ENCODE results near the gene SOS1.

SOS1 gene

GRCh38 chr2:39069890-39070465 is 50.9 kb downstream of the SOS1 start:
- H3K36me3 ChIP-seq = no peaks in the 10 kb centered on the region; the same call in 1 of the 2 replicates
- H3K9me3 ChIP-seq (ENCODE audit: severe bottlenecking) = no peaks in the 10 kb centered on the region
- no peak for TF ChIP-seq CTCF (IDR thresholded peaks at IDR 0.05; ENCODE audit: low read depth, low read length)
- DNase-seq = no peak
- H3K27ac ChIP-seq = no peak overlapping the region
- H3K4me3 ChIP-seq (ENCODE audit: low read depth, low read length) = no peak overlapping the region
- no peaks in the 10 kb centered on the region for H3K27me3 ChIP-seq (ENCODE audit: insufficient read depth, low read depth, severe bottlenecking)

- Histone ChIP-seq H3K36me3 (no peaks in the 10 kb centered on the region; the same call in 1 of the 2 replicates), H3K27me3 (ENCODE audit: insufficient read depth, low read depth, severe bottlenecking) (no peaks in the 10 kb centered on the region), H3K27ac (no peak overlapping the region), H3K9me3 (ENCODE audit: severe bottlenecking) (no peaks in the 10 kb centered on the region), H3K4me3 (ENCODE audit: low read depth, low read length) (no peak overlapping the region)
- no peak for DNase-seq
- 0 out of 2 replicates have a peak, but pooled peaks have one; percentile 4 for TF ChIP-seq CTCF (IDR thresholded peaks at IDR 0.05; ENCODE audit: low read depth, low read length)
These were observed 51.7 kb downstream of the SOS1 start for GRCh38 chr2:39069136-39069515.

- no peaks in the 10 kb centered on the region for H3K27me3 ChIP-seq (ENCODE audit: insufficient read depth, low read depth, severe bottlenecking)
- no peak for DNase-seq
- no peaks in the 10 kb centered on the region; the same call in 1 of the 2 replicates for H3K36me3 ChIP-seq
- H3K27ac ChIP-seq = no peak overlapping the region
- H3K4me3 ChIP-seq (ENCODE audit: low read depth, low read length) = no peak overlapping the region
- no peaks in the 10 kb centered on the region for H3K9me3 ChIP-seq (ENCODE audit: severe bottlenecking)
- TF ChIP-seq CTCF (IDR thresholded peaks at IDR 0.05; ENCODE audit: low read depth, low read length) = no peak
These were observed 52.3 kb downstream of the SOS1 start for GRCh38 chr2:39068299-39069135.

GRCh38 chr2:39065616-39066015 is 55.2 kb downstream of the SOS1 start:
- no peak for DNase-seq
- H3K36me3 ChIP-seq = no peaks in the 10 kb centered on the region; the same call in 1 of the 2 replicates
- no peak overlapping the region for H3K27ac ChIP-seq

GRCh38 chr2:39062320-39062719 is 58.5 kb downstream of the SOS1 start:
- DNase-seq = no peak
- Histone ChIP-seq H3K4me3 (ENCODE audit: low read depth, low read length) (no peak overlapping the region), H3K36me3 (no peaks in the 10 kb centered on the region; the same call in 1 of the 2 replicates), H3K27ac (no peak overlapping the region), H3K27me3 (ENCODE audit: insufficient read depth, low read depth, severe bottlenecking) (no peaks in the 10 kb centered on the region), H3K9me3 (ENCODE audit: severe bottlenecking) (no peaks in the 10 kb centered on the region)
- TF ChIP-seq CTCF (IDR thresholded peaks at IDR 0.05; ENCODE audit: low read depth, low read length) = no peak

More at GRCh38 chr2:39065616-39066015, 55.2 kb downstream of the SOS1 start:
- no peak for TF ChIP-seq CTCF (IDR thresholded peaks at IDR 0.05; ENCODE audit: low read depth, low read length)
- Histone ChIP-seq H3K9me3 (ENCODE audit: severe bottlenecking) (no peaks in the 10 kb centered on the region), H3K27me3 (ENCODE audit: insufficient read depth, low read depth, severe bottlenecking) (no peaks in the 10 kb centered on the region), H3K4me3 (ENCODE audit: low read depth, low read length) (no peak overlapping the region)
